Esophagus squamous epithelium (tissue), 5 donors: ENCODE data around the gene TBXAS1. TPM values are rescaled to one million over a fixed set of nuclear protein-coding genes. Genes with fewer than 3 reads are reported as not detected.

Source experiments
- DNase-seq: peaks from one replicate; lab custom pipeline; 2025; lab: John Stamatoyannopoulos, UW
- H3K27ac ChIP-seq, 4 donors: fragments of 200-600 bp; sonication (generic); one replicate each; pipeline ENCODE4 v1.5.1; 2016 to 2019; ENCODE audit warnings: mild to moderate bottlenecking in 1 of 4
- H3K27me3 ChIP-seq, 4 donors: fragments of 200-600 bp; sonication (generic); 1 replicate in 3 of 4; 2 replicates in 1 of 4; pipeline versions ENCODE4 v1.5.1 to v1.6.0; 2017 to 2021; ENCODE audit warnings: antibody characterized with exemption in 1 of 4
- H3K36me3 ChIP-seq, 3 donors: fragments of 200-600 bp; sonication (generic); one replicate each; pipeline ENCODE4 v1.5.1; 2016 to 2019
- H3K4me1 ChIP-seq, 3 donors: fragments of 200-600 bp; sonication (generic); one replicate each; pipeline ENCODE4 v1.5.1; 2017 to 2019
- H3K4me3 ChIP-seq, 4 donors: fragments of 200-600 bp; sonication (generic); 1 replicate in 3 of 4; 2 replicates in 1 of 4; pipeline ENCODE4 v1.5.1; 2016 to 2019; ENCODE audit warnings: mild to moderate bottlenecking in 2 of 4, moderate library complexity in 1 of 4
- H3K9me3 ChIP-seq, 3 donors: fragments of 200-600 bp; sonication (generic); one replicate each; pipeline ENCODE4 v1.5.1; 2016 to 2019
- CTCF ChIP-seq, 6 experiments: fragments of 450-650 bp in 4 of 6; fragments of 200-600 bp in 2 of 6; sonication (generic) in 2 of 6; IDR thresholded peaks; one replicate each; pipeline ENCODE4 v1.5.1; 2016 to 2019; ENCODE audit warnings: antibody characterized with exemption in 6 of 6, mild to moderate bottlenecking in 4 of 6, moderate library complexity in 4 of 6
- POLR2A ChIP-seq, 4 donors: fragments of 450-650 bp; IDR thresholded peaks; one replicate each; pipeline ENCODE4 v1.6.1; 2017; ENCODE audit warnings: antibody characterized with exemption in 4 of 4, mild to moderate bottlenecking in 4 of 4, moderate library complexity in 3 of 4
- WGBS, 2 donors: methylation state at CpG; one replicate each; pipeline ENCODE4 v1.1.5; 2018; 5-methylcytosine and 5-hydroxymethylcytosine counted together
- intact Hi-C: fragments of 100-400 bp; cut with DNase I; formaldehyde crosslinking; loops from one replicate; pipeline ENCODE4 v1.15.0; 2022
- total RNA-seq, 4 donors: library from RNA; depleted of rRNA; stranded (reverse); fragments of >200 nt; gene quantifications; one replicate each; pipeline ENCODE4 v1.1.0, GENCODE V29; 2016
- donor health status: DM: yes; HTN: yes; CAD: no.

The TBXAS1 gene
- total RNA-seq, 4 donors from 2014 or later, result 9.4 to 24.8 (median 17.8) TPM

GRCh38 chr7:139976055-139976837 is 147.2 kb downstream of the TBXAS1 start:
- H3K27me3 ChIP-seq, result no peaks in the 10 kb centered on the region
- no peaks in the 10 kb centered on the region for H3K9me3 ChIP-seq
- no peak overlapping the region for H3K4me3 ChIP-seq
- no peak overlapping the region for H3K27ac ChIP-seq
- intact Hi-C loops, result no loop called here
- 81 to 85% methylated on average over 6 of the region's 11 CpGs for WGBS, 2 donors
- TF ChIP-seq POLR2A (IDR thresholded peaks at IDR 0.05) (no peak), CTCF (IDR thresholded peaks at IDR 0.05) (no peak)
- no peak for DNase-seq
- H3K4me1 ChIP-seq, result no peaks in the 10 kb centered on the region
- no peaks in the 10 kb centered on the region for H3K36me3 ChIP-seq

- Histone ChIP-seq H3K9me3 (no peaks in the 10 kb centered on the region), H3K4me3 (no peak overlapping the region), H3K36me3 (no peaks in the 10 kb centered on the region), H3K27me3 (no peaks in the 10 kb centered on the region), H3K4me1 (no peaks in the 10 kb centered on the region), H3K27ac (no peak overlapping the region)
- 79 to 86% methylated on average over 17 of the region's 17 CpGs for whole genome bisulfite sequencing, 2 donors
- no peak for TF ChIP-seq CTCF (IDR thresholded peaks at IDR 0.05)
- TF ChIP-seq POLR2A (IDR thresholded peaks at IDR 0.05), result no peak
- DNase-seq, result no peak
- intact Hi-C loops, result no loop called here
These were observed 148.0 kb downstream of the TBXAS1 start for GRCh38 chr7:139976838-139977656.

- H3K9me3 ChIP-seq, result no peaks in the 10 kb centered on the region
- no peak overlapping the region for H3K27ac ChIP-seq
- H3K36me3 ChIP-seq, result no peaks in the 10 kb centered on the region
- 83 to 98% methylated on average over 3 to 5 of the region's 5 CpGs for WGBS, 2 donors
- TF ChIP-seq CTCF (IDR thresholded peaks at IDR 0.05), result no peak
- TF ChIP-seq POLR2A (IDR thresholded peaks at IDR 0.05), result no peak
- H3K4me1 ChIP-seq, result no peaks in the 10 kb centered on the region
- no peak for DNase-seq
- intact Hi-C loops, result no loop called here
- H3K27me3 ChIP-seq, result peaks cover 0 to 4% (median 0%) of the 10 kb centered on the region in 4 donors
- no peak overlapping the region for H3K4me3 ChIP-seq
These were observed 152.4 kb downstream of the TBXAS1 start for GRCh38 chr7:139981511-139981895.

- no peaks in the 10 kb centered on the region for H3K36me3 ChIP-seq
- H3K4me1 ChIP-seq, result no peaks in the 10 kb centered on the region
- DNase-seq, result no peak
- TF ChIP-seq POLR2A (IDR thresholded peaks at IDR 0.05) (no peak), CTCF (IDR thresholded peaks at IDR 0.05) (no peak)
- peaks cover 0 to 4% (median 0%) of the 10 kb centered on the region in 4 donors for H3K27me3 ChIP-seq
- H3K27ac ChIP-seq, result no peak overlapping the region
- H3K9me3 ChIP-seq, result no peaks in the 10 kb centered on the region
- H3K4me3 ChIP-seq, result no peak overlapping the region
- intact Hi-C loops, result no loop called here
- WGBS, 2 donors, result 72 to 74% methylated on average over 9 of the region's 9 CpGs
These were observed 154.2 kb downstream of the TBXAS1 start for GRCh38 chr7:139982927-139983920.
